Peyer's patch (tissue), 4 donors: Measurements from ENCODE around the gene FBXO38. TPM values are rescaled to one million over a fixed set of nuclear protein-coding genes. Genes with fewer than 3 reads are reported as not detected.

ENCODE experiments used
- DNase-seq, 3 donors: peaks; one replicate each; pipeline ENCODE4 v3.0.0-alpha.2; 2017 to 2019
- H3K27ac ChIP-seq, 4 donors: fragments of 200-600 bp; sonication (generic); one replicate each; pipeline ENCODE4 v1.5.1; 2016 to 2019
- H3K27me3 ChIP-seq, 2 donors: fragments of 200-600 bp; sonication (generic); one replicate each; pipeline ENCODE4 v1.5.1; 2019
- H3K36me3 ChIP-seq, 3 donors: fragments of 200-600 bp; sonication (generic); one replicate each; pipeline ENCODE4 v1.5.1; 2016 to 2019
- H3K4me1 ChIP-seq, 4 donors: fragments of 200-600 bp; sonication (generic); one replicate each; pipeline ENCODE4 v1.5.1; 2016 to 2019
- H3K4me3 ChIP-seq, 4 donors: fragments of 200-600 bp; sonication (generic); 1 replicate in 3 of 4; 2 replicates in 1 of 4; pipeline ENCODE4 v1.5.1; 2016 to 2019; ENCODE audit warnings: mild to moderate bottlenecking in 1 of 4
- H3K9me3 ChIP-seq, 4 donors: fragments of 200-600 bp; sonication (generic); one replicate each; pipeline ENCODE4 v1.5.1; 2016 to 2019; ENCODE audit warnings: mild to moderate bottlenecking in 1 of 4
- POLR2A ChIP-seq, 2 donors: fragments of 450-650 bp; IDR thresholded peaks; one replicate each; pipeline ENCODE4 v1.5.1; 2017; ENCODE audit warnings: antibody characterized with exemption in 2 of 2, mild to moderate bottlenecking in 2 of 2, moderate library complexity in 2 of 2
- total RNA-seq, 4 donors: library from RNA; depleted of rRNA; stranded (reverse); fragments of >200 nt; gene quantifications; one replicate each; pipeline ENCODE4 v1.1.0, GENCODE V29; 2016
- TF ChIP-seq, protein P1 (sequence below), 6 experiments: fragments of 450-650 bp in 4 of 6; fragments of 200-600 bp in 2 of 6; sonication (generic) in 1 of 6; IDR thresholded peaks; one replicate each; pipeline ENCODE4 v1.5.1; 2017 to 2019; ENCODE audit warnings: antibody characterized with exemption in 6 of 6, mild to moderate bottlenecking in 3 of 6, moderate library complexity in 1 of 6

Gene FBXO38
- total RNA-seq, 4 donors from 2014 or later, result 52.2 to 91.6 (median 64.5) TPM

DNA sequence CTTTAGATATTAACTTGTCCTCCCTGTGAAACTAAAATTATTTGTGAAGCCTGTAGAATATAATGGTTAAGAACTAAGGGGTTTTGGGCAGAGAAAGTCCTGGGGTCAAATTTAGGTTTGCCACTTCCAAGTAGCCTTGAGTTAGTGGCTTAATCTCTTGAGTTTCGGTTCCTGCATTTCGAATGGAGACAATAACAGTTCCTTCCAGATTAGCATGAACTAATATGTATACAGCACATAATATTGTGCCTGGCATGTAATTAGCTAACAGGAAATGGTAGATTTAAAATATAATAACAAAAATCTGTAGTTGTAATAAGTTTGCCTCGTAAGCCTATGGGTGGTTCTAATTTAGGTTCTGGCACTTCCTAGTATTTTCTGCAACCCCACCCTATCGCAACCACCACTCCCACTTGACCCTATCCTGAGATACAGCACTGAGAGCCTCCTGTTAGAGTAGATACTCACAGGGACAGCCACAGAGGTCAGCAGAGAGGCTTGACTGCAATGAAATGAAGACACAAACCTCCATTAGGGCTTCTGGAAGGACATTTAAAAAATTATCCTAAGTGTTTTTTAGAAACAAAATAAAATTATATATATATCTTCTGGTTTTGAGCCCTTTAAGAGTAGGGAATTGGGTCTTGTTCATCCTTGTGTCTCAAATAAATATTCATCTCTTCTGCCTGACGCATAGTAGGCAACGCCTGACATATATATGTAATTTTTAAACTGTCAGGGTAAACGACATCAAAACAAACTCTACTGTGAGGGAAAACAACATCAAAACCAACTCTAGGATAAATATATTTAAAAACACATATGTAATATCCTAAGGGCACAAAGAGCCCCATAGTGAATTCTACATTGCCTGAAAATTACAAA, 39.9 kb upstream of the FBXO38 start:
- H3K9me3 ChIP-seq, result no peaks in the 10 kb centered on the region
- TF ChIP-seq, protein P1, sequence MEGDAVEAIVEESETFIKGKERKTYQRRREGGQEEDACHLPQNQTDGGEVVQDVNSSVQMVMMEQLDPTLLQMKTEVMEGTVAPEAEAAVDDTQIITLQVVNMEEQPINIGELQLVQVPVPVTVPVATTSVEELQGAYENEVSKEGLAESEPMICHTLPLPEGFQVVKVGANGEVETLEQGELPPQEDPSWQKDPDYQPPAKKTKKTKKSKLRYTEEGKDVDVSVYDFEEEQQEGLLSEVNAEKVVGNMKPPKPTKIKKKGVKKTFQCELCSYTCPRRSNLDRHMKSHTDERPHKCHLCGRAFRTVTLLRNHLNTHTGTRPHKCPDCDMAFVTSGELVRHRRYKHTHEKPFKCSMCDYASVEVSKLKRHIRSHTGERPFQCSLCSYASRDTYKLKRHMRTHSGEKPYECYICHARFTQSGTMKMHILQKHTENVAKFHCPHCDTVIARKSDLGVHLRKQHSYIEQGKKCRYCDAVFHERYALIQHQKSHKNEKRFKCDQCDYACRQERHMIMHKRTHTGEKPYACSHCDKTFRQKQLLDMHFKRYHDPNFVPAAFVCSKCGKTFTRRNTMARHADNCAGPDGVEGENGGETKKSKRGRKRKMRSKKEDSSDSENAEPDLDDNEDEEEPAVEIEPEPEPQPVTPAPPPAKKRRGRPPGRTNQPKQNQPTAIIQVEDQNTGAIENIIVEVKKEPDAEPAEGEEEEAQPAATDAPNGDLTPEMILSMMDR (IDR thresholded peaks at IDR 0.05), result no peak
- no peak for TF ChIP-seq POLR2A (IDR thresholded peaks at IDR 0.05)
- H3K4me1 ChIP-seq, result no peaks in the 10 kb centered on the region
- no peak for DNase-seq
- no peaks in the 10 kb centered on the region for H3K27me3 ChIP-seq
- H3K36me3 ChIP-seq, result no peaks in the 10 kb centered on the region
- no peak overlapping the region for H3K4me3 ChIP-seq
- no peak overlapping the region for H3K27ac ChIP-seq

DNA sequence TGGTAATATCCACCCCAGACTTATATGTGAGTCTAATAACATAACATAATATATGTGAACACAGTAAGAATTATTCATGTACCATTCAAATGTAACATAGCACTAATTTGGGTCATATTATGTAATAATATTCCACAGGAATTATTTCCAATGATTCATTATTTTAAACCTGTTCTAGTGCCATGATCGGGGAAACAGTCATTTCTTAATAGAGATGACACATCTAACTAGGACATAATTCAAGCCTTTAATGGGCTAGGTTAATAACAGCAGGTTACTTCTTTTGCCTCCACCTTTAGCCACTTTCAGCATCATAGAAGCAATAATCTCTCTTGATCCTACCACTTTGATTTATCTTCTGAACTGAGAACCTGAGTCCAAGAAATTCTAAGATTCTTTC, 36.1 kb upstream of the FBXO38 start:
- no peaks in the 10 kb centered on the region for H3K9me3 ChIP-seq
- no peak overlapping the region for H3K27ac ChIP-seq
- H3K4me3 ChIP-seq, result no peak overlapping the region
- DNase-seq, result no peak
- H3K27me3 ChIP-seq, result no peaks in the 10 kb centered on the region
- H3K36me3 ChIP-seq, result no peaks in the 10 kb centered on the region
- no peaks in the 10 kb centered on the region for H3K4me1 ChIP-seq
- no peak for TF ChIP-seq POLR2A (IDR thresholded peaks at IDR 0.05)
- TF ChIP-seq, protein P1 (IDR thresholded peaks at IDR 0.05), result no peak

DNA sequence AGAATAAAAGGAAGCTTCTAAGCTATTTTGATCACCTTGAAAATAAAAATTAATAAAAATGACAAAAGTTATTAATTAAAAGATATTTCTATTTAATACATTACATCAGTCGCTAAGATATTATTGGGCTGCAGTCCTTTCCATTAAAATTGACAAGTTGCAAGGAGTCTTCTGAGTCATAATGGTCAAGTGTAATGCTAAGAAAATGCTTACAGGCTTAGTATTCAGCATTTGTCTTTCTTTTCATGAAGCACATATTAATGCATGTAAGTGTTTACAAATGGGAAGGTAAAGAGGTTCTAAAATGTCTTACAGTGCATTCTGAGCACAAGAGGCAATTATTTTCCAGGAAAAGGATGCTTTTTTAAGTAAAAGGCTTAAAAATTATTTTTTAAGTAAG, 31.1 kb upstream of the FBXO38 start:
- Histone ChIP-seq H3K27me3 (no peaks in the 10 kb centered on the region), H3K4me3 (no peak overlapping the region), H3K9me3 (no peaks in the 10 kb centered on the region), H3K27ac (no peak overlapping the region), H3K4me1 (no peaks in the 10 kb centered on the region), H3K36me3 (no peaks in the 10 kb centered on the region)
- no peak for DNase-seq
- no peak for TF ChIP-seq POLR2A (IDR thresholded peaks at IDR 0.05)
- TF ChIP-seq, protein P1 (IDR thresholded peaks at IDR 0.05), result no peak

DNA sequence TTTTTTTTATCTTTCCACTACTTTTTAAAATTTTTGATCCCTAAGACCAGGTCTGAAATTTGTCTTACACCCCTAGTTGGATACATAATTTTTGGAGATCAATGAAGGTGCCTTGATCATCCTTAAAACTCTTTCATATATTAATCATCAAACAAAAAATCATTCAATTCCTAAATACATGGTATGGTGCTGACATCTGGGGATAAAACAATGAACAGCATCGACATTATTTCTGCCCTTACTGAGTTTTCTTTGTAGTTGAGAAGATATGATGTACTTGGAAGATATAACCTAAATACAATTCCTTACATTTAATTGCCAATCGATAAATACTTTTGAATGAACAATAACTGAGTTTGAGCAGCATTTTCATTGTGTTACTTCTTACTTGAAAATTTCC, 30.1 kb upstream of the FBXO38 start:
- no peak overlapping the region for H3K27ac ChIP-seq
- TF ChIP-seq POLR2A (IDR thresholded peaks at IDR 0.05), result no peak
- TF ChIP-seq, protein P1 (IDR thresholded peaks at IDR 0.05), result no peak
- no peaks in the 10 kb centered on the region for H3K36me3 ChIP-seq
- no peaks in the 10 kb centered on the region for H3K4me1 ChIP-seq
- no peaks in the 10 kb centered on the region for H3K9me3 ChIP-seq
- H3K27me3 ChIP-seq, result no peaks in the 10 kb centered on the region
- H3K4me3 ChIP-seq, result no peak overlapping the region
- no peak for DNase-seq

DNA sequence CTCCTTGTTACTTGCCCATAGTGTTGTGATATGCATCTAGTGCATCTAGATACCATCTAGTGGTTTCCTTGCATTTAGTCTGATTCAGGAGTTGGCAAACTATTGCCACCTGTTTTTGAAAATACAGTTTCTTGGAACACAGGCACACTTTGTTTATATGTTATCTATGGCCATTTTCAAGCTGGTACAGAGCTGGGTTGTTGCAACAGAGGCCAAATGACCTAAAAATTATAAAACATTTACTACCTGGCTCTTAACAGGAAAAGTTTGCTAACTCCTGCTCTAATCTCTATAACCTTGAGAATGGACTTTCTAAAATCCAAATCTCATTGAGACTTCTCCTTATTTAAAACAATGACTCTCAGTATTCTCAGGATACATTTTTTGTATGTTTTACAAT, 19.4 kb upstream of the FBXO38 start:
- no peak overlapping the region for H3K4me3 ChIP-seq
- no peaks in the 10 kb centered on the region for H3K4me1 ChIP-seq
- no peaks in the 10 kb centered on the region for H3K27me3 ChIP-seq
- DNase-seq, result no peak
- no peaks in the 10 kb centered on the region for H3K36me3 ChIP-seq
- TF ChIP-seq POLR2A (IDR thresholded peaks at IDR 0.05), result no peak
- TF ChIP-seq, protein P1 (IDR thresholded peaks at IDR 0.05), result no peak
- H3K27ac ChIP-seq, result no peak overlapping the region
- no peaks in the 10 kb centered on the region for H3K9me3 ChIP-seq
